Measurements from ENCODE around the gene GIMAP2. TPM values are rescaled to one million over a fixed set of nuclear protein-coding genes. Genes with fewer than 3 reads are reported as not detected.

GIMAP2 gene
- total RNA-seq, 1 experiment from 2014 or later = not detected

DNA sequence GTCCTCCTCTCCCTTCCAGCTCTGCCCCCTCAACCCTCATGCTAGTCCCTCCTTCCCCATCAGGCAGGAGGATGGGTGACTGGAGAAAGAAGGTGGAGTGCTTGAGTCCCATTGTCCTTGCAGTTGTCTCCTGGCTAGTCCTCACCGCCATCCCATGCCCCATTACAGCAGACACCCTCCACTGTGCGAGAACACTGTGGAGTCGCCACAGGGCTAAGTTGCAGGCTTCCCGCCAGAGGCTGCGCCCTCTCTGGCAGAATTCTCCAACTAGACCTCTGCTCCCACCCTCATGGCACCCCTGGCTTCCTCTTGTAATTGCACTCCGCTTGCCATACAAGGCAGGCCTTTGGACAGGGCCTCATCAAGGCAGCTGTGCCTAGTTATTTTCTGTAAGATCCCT is 3.1 kb downstream of the GIMAP2 start:
- Histone ChIP-seq H3K14ac (ENCODE audit: insufficient read depth, low read length) (no peak overlapping the region), H4K91ac (ENCODE audit: insufficient read length, low read depth, low read length) (no peak overlapping the region), H3K23ac (ENCODE audit: insufficient read length, low read depth, low read length) (no peak overlapping the region), H3K79me1 (ENCODE audit: insufficient read depth, low read depth, low read length, poor library complexity, severe bottlenecking) (no peaks in the 10 kb centered on the region), H3K4me1 (ENCODE audit: insufficient read depth, low read length) (0 out of 2 replicates have a peak, but pooled peaks cover 1% of the 10 kb centered on the region), H2BK120ac (ENCODE audit: low read depth, low read length, poor library complexity, severe bottlenecking) (no peak overlapping the region), H3K4ac (ENCODE audit: low read depth, low read length) (no peak overlapping the region), H3K27me3 (ENCODE audit: insufficient read depth, low read length) (no peaks in the 10 kb centered on the region), H2BK20ac (ENCODE audit: low read depth, low read length, poor library complexity, severe bottlenecking) (no peak overlapping the region), H3K79me2 (ENCODE audit: insufficient read depth, low read length) (no peaks in the 10 kb centered on the region), H2BK15ac (ENCODE audit: low read depth, low read length) (no peak overlapping the region), H2BK5ac (ENCODE audit: insufficient read length, low read length) (no peak overlapping the region), H3K23me2 (ENCODE audit: insufficient read length, low read depth, low read length, poor library complexity, severe bottlenecking) (no peaks in the 10 kb centered on the region), H2AK5ac (ENCODE audit: insufficient read length, low read length) (no peak overlapping the region), H2AFZ (ENCODE audit: low read length) (no peak overlapping the region), H3K4me2 (ENCODE audit: insufficient read depth, insufficient read length, low read length) (no peak overlapping the region), H3T11ph (ENCODE audit: low read length) (no peak overlapping the region), H3K9me3 (ENCODE audit: control insufficient read depth, low read depth, low read length) (no peaks in the 10 kb centered on the region), H3K18ac (ENCODE audit: insufficient read length, low read depth, low read length) (no peak overlapping the region), H4K20me1 (ENCODE audit: control insufficient read depth, insufficient read depth, insufficient read length) (no peaks in the 10 kb centered on the region), H3K9ac (ENCODE audit: extremely low read depth, insufficient read length, low read length) (no peak overlapping the region), H3K27ac (ENCODE audit: insufficient read length, low read depth, low read length) (no peak overlapping the region), H4K8ac (replicated peaks; ENCODE audit: insufficient read length, low read depth, low read length) (no peak overlapping the region), H4K5ac (ENCODE audit: insufficient read length, low read depth, low read length) (no peak overlapping the region), H3K56ac (ENCODE audit: insufficient read length, low read depth, low read length) (no peak overlapping the region), H2BK12ac (ENCODE audit: insufficient read length, low read depth, low read length) (no peak overlapping the region)
- peaks cover 5 to 7% of the 10 kb centered on the region in 2 experiments for H3K4me1 Mint-ChIP-seq
- WGBS (ENCODE audit: extremely low coverage, insufficient read length, low lambda C conversion rate) = no CpG with 5 or more reads among the region's 6 CpGs
- no peaks in the 10 kb centered on the region for H3K36me3 Mint-ChIP-seq (ENCODE audit: insufficient read depth in 1 of 3, low read depth in 3 of 3)
- H3K4me3 Mint-ChIP-seq = no peak overlapping the region
- DNase-seq = no peak
- no peak overlapping the region for H3K27ac Mint-ChIP-seq
- TF ChIP-seq, protein P1, sequence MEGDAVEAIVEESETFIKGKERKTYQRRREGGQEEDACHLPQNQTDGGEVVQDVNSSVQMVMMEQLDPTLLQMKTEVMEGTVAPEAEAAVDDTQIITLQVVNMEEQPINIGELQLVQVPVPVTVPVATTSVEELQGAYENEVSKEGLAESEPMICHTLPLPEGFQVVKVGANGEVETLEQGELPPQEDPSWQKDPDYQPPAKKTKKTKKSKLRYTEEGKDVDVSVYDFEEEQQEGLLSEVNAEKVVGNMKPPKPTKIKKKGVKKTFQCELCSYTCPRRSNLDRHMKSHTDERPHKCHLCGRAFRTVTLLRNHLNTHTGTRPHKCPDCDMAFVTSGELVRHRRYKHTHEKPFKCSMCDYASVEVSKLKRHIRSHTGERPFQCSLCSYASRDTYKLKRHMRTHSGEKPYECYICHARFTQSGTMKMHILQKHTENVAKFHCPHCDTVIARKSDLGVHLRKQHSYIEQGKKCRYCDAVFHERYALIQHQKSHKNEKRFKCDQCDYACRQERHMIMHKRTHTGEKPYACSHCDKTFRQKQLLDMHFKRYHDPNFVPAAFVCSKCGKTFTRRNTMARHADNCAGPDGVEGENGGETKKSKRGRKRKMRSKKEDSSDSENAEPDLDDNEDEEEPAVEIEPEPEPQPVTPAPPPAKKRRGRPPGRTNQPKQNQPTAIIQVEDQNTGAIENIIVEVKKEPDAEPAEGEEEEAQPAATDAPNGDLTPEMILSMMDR (conservative IDR thresholded peaks at IDR 0.05) = no peak
- H3K27me3 Mint-ChIP-seq (ENCODE audit: low read depth) = peaks cover 89% of the 10 kb centered on the region
- H3K9me3 Mint-ChIP-seq = peaks cover 2 to 5% of the 10 kb centered on the region in 2 experiments; a peak in 3 of 5 replicates
